NCI-H1417 (cell line): ENCODE measurements around the gene FNDC8.
"Not testable (repeated sequence)": the region's sequence is repeated elsewhere in the genome, so short reads cannot be mapped to it uniquely, and the experiment has no call there.

Experiments
- DNase-seq, 3 experiments: peaks; one replicate each; lab custom pipeline; 2025; lab: John Stamatoyannopoulos, UW

FNDC8 gene

DNA sequence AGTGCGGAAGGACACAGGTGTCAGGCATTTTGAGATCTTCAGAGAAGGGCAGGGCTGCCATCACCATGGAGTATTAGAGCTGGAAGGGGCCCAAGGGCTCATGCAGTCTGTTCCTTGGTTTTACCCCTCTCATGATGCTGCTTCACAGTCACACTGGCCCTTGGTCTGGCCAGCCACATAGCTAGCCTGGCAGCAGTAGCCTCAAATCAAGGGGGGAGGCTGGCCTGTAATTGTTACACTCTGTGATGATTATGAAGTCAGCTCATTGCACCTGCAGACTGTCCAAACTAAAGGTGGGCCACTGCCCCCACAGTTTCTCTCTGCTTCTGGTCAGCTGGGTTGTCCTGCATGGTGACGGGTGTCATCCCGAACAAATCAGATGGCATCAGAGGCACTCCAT, at the start of gene FNDC8:
FNDC8 (plus strand) TSS at position 301 of the 400 bp plus-strand sequence; CDS start at position 380, 79 bp downstream.
- DNase-seq, result no peak

DNA sequence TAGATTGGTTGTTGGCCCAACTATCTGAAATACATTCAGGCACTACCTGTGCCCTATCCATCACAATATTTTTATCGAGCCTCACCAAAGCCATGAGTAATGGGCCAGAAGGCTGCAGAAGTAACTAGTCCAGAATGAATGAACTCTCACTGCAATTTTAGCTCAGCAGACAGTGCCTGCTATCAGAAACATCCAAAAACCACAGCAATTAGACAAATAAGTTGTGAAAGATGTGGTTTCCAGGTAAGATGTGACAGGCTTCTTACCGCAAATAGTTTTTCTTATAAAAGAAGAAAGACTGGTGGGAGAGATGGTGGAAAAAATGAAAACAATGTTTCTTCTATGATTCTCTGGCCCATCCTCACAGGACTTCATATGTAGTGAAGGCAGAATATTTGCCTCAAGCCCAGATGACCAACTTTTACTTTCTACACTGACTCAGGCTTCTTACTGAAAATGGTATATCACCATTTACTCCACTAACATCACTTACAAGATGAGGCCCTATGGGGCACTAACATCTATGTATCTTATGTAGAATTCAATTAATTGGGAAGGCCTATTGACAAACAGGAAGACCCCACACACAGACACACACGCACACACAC, 48.1 kb upstream of the FNDC8 start:
- DNase-seq, result no peak

GRCh38 chr17:35073991-35074627, 47.3 kb upstream of the FNDC8 start:
- no peak for DNase-seq

DNA sequence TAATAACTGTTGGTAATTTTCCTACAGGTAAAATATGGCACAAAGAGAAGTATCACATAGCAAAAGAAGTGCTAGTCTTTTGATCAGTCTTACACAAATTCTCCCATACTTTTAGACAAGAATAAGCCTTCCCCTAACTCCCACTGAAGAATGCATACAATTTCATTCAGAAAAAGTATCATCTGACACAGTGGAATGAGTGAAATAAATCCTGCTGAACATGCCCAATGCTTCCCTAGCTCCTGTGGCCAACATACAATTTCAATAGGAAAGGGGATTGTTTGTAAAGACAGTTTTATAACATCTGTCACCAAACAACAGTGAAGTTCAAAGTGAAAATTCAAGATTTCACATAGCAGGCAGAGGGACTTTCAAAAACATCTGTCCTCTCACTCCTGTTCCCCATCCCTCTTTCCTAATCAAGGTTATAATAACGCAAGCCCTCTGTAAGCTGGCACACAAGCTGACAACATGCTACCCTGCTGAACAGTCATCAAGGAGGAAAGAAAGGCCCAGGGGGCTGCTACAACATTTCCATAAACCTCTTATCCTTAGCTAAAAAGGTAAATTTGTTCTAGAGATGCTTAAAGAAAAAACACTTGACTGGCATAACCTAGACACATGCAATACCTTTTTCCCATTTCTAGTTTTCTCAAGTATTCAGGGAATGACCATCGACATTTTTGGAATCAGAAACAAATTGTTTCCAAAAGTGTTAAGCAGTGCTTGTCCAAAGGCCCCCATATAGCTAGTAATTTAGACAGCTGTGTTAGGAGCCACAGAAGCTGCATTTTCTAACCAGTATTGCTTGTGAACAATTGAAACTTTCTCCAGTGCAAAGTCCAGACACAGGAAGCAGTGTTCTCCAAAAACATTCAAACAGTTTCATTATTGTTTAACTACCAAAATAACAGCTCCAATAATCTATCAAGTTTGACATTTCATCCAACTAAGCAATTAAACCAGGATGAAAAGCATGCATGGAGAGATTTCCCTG, 46.4 kb upstream of the FNDC8 start:
- no peak for DNase-seq

DNA sequence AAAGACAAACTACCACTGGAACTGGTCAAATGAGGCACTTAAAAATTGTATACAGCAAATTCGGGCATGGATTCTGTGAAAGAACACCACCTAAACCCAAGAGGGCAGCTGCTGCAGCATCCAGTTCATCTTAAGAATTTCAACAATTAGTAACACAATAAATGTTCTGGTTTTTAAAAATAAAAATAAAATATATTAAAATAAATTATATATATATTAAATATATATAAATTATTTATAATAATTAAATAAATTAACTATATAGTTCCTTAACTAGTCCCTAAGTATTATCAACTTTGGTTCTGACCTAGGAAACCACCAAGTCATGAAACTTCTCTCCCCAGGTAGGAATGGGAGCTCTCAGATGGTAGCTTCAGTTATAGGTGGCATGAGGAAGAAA, 44.5 kb upstream of the FNDC8 start:
- DNase-seq, result no peak

GRCh38 chr17:35079547-35080423, 41.6 kb upstream of the FNDC8 start:
- no peak for DNase-seq

GRCh38 chr17:35080536-35080935, 40.9 kb upstream of the FNDC8 start:
- no peak for DNase-seq

DNA sequence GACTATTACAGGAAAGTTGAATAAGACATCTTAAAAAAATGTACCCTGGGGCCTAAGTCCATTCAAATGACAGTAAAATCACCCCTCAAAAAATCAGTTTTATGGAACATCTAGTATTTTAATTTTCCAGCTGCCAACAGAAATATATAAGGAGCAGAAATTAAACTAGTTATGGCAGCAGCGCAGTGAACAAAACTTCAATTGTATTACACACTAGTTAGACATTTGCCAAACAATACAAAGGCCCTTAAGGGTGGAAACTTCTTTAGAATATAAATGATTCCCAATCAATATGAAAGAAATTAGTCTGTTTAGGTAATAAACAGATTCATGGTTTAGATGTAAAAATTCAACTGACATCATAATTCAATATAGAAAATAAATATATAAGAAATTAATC, 39.8 kb upstream of the FNDC8 start:
- DNase-seq, result no peak

DNA sequence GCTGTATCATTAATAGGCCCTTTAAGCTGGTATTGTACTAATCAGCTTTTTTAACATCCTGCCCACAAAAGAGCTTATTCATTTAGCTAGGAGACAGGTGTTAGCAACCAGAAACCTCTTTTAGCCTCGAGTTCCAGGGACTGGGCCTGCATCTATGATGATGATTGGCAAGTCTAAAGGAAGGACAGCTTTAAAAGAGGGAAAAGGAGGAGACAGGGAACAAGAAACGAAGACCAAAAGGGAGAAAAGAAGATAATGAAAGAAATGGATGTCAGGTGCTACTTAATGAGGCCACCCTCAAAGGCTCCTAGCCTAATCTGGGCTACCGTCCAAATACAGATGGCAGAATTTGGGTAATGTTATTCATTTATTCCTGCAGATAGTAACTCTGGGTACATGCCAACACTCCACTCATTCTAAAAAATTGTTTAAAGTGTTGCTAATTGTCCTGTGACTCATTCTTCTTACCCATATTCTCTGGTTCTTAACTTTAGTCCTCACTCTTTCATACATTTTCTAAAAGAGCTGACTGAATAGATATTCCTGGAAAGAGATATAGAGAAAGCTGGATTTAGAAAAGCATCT, 39.2 kb upstream of the FNDC8 start:
- peak in 1 of 3 experiments; percentile 43 for DNase-seq

DNA sequence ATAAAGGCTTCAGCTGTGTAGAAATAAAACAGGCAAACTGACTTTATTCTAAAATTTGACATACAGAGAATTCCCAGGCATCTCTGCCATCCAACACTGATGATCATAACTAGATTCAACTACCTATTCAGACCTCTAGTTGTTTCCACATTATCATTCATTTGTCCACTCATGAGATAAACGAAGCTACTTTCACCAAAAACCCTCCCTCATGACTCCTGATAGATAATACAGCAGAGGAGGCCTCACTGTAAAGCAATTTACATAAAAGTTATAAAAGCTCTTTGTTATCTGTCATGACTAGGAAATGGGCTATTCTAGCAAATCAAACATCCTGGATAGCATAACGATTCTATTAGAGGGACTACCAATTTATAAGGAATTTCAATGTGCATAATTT, 38.3 kb upstream of the FNDC8 start:
- DNase-seq, result no peak

DNA sequence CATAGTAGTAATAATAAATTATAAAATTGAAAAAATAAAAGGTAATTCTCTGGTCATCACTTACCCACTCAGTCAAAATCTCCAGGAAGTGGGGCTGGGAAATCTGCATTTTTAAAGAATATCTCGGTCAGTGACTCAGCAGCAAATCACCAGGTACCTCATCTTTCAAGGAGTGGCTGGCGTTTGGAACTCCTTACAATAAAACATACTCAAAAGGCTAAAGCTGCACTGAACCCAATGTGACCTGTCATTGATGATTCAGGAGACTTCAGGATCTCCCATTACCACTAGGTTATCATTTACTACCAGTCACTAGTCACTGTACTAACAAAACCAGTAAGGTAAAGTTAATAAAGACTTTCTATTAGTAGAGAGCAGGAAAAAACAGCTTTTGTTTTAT, 36.4 kb upstream of the FNDC8 start:
- no peak for DNase-seq

- DNase-seq, result no peak
These were observed 35.3 kb upstream of the FNDC8 start for GRCh38 chr17:35086164-35086563.

- no peak for DNase-seq
These were observed 34.4 kb upstream of the FNDC8 start for GRCh38 chr17:35086931-35087573.

- peak in 1 of 3 experiments; percentile 75 for DNase-seq
These were observed 33.6 kb upstream of the FNDC8 start for GRCh38 chr17:35087731-35088355.

GRCh38 chr17:35088356-35088880, 33.0 kb upstream of the FNDC8 start:
- peak; percentile 62 to 78 (median 75) for DNase-seq

GRCh38 chr17:35088881-35089585, 32.4 kb upstream of the FNDC8 start:
- peak; percentile 86 to 93 (median 89) for DNase-seq

DNA sequence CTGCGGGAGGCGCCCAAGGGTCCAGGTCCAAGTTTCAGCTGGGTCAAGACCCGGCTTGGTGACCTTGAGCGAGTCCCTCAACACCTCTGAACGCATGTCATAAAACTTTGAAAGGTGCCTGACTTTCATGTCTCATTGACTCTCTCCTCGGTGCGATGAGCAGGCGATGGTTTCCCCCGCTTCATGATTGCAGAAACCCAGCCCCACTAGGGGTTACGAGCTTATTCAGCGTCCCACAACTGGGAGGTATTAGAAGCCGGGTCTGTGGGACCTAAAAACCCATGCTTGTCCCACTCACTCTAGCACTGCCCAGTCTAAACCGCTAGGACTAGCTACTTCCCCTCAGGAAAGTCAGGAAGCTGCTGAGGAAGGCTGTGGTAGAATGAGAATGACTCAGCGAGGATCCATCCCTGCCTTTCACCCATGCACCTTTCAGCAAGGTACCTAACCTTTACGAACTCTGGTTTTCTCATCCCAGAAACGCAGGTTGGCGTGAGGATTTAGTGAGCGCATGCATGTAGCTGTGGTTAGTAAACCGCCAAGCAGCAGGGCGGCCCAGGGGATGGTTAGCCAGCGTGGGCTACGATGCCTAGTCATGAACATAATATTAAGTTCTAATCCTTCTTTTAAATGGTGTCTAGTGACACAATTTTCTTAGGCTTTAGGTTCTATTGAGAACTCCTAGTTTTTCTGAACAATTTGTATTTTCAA, 31.7 kb upstream of the FNDC8 start:
- DNase-seq, result no peak

DNA sequence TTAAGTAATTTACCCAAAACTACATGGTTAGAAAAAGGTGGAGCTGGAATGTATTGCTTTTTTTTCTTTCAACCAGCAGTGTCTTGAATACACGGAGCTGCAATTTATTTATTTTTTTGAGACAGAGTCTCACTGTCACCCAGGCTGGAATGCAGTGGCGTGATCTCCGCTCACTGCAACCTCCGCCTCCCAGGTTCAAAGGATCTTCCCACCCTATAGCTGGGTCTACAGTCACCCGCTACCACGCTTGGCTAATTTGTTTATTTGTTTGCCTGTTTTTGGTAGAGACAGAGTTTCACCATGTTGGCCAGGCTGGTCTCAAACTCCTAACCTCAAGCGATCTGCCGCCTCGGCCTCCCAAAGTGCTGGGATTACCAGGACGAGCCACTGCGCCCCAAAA, 30.7 kb upstream of the FNDC8 start:
- DNase-seq, result not testable (repeated sequence)

- DNase-seq, result no peak
These were observed 26.5 kb upstream of the FNDC8 start for GRCh38 chr17:35094902-35095301.
